Stomach (tissue), 9 donors: Measurements from ENCODE around the gene SLC35F4. TPM values are rescaled to one million over a fixed set of nuclear protein-coding genes. Genes with fewer than 3 reads are reported as not detected.

Experiments
- DNase-seq, 2 donors: peaks; one replicate each; pipeline versions ENCODE4 v3.0.0 to v3.0.0-alpha.2; 2013 to 2019
- H3K27ac ChIP-seq, 5 donors: fragments of 200-600 bp in 4 of 5; sonication (generic) in 4 of 5; one replicate each; pipeline ENCODE4 v1.5.1; 2013 to 2019; ENCODE audit warnings: mild to moderate bottlenecking in 1 of 5, moderate library complexity in 1 of 5
- H3K27me3 ChIP-seq, 3 donors: fragments of 200-600 bp; sonication (generic); one replicate each; pipeline ENCODE4 v1.5.1; 2017 to 2019; ENCODE audit warnings: mixed run types in 1 of 3
- H3K36me3 ChIP-seq, 4 donors: fragments of 200-600 bp; sonication (generic); 1 replicate in 3 of 4; 2 replicates in 1 of 4; pipeline ENCODE4 v1.5.1; 2016 to 2019
- H3K4me1 ChIP-seq, 4 donors: fragments of 200-600 bp; sonication (generic); one replicate each; pipeline ENCODE4 v1.5.1; 2016 to 2019
- H3K4me3 ChIP-seq, 4 donors: fragments of 200-600 bp; sonication (generic) in 3 of 4; one replicate each; pipeline ENCODE4 v1.5.1; 2016 to 2019; ENCODE audit warnings: mild to moderate bottlenecking in 1 of 4
- H3K9me3 ChIP-seq, 4 donors: fragments of 200-600 bp; sonication (generic); one replicate each; pipeline ENCODE4 v1.5.1; 2016 to 2019
- CTCF ChIP-seq, 7 experiments: fragments of 450-650 bp in 4 of 7; fragments of 200-600 bp in 3 of 7; sonication (generic) in 3 of 7; IDR thresholded peaks; one replicate each; pipeline ENCODE4 v1.5.1; 2016 to 2019; ENCODE audit warnings: antibody characterized with exemption in 7 of 7, control low read depth in 2 of 7, mild to moderate bottlenecking in 1 of 7
- EP300 ChIP-seq: sonication (generic); formaldehyde crosslinking; IDR thresholded peaks from one replicate; pipeline ENCODE4 v1.6.1; 2017; ENCODE audit warnings: antibody characterized with exemption
- POLR2A ChIP-seq, 4 donors: fragments of 450-650 bp; IDR thresholded peaks; one replicate each; pipeline ENCODE4 v1.6.1; 2016; ENCODE audit warnings: antibody characterized with exemption in 4 of 4, control low read depth in 2 of 4, mild to moderate bottlenecking in 1 of 4, moderate library complexity in 1 of 4
- POLR2AphosphoS5 ChIP-seq, 3 donors: sonication (generic); formaldehyde crosslinking; IDR thresholded peaks; one replicate each; pipeline ENCODE4 v1.6.1; 2016; ENCODE audit warnings: antibody characterized with exemption in 3 of 3
- WGBS, 5 donors: extraction: QIAGEN DNeasy Blood & Tissue Kit in 3 of 5; methylation state at CpG; one replicate each; pipeline versions ENCODE4 v1.1.5 to v1.1.7; 2013 to 2018; 5-methylcytosine and 5-hydroxymethylcytosine counted together
- intact Hi-C: fragments of 100-400 bp; cut with DNase I; formaldehyde crosslinking; loops from one replicate; pipeline ENCODE4 v1.15.1; 2023; ENCODE audit warnings: low total_unique reads
- polyA plus RNA-seq, 3 donors: library from polyadenylated mRNA; stranded (reverse); fragments of 200-250 nt; gene quantifications; one replicate each; pipeline ENCODE4 v1.2.3, GENCODE V29; 2013
- total RNA-seq, 5 donors: library from RNA; depleted of rRNA; stranded (reverse); fragments of >200 nt; gene quantifications; one replicate each; pipeline versions ENCODE4 v1.1.0 to v1.2.3, GENCODE V29; 2014 to 2016
- donor health status: healthy with polysubstance abuse.
- donor health status: Bipolar disorder and iron deficiency.
- donor health status: healthy.

SLC35F4 gene
- total and polyA plus RNA-seq, 8 donors = 0.19 TPM; not detected in 7

DNA sequence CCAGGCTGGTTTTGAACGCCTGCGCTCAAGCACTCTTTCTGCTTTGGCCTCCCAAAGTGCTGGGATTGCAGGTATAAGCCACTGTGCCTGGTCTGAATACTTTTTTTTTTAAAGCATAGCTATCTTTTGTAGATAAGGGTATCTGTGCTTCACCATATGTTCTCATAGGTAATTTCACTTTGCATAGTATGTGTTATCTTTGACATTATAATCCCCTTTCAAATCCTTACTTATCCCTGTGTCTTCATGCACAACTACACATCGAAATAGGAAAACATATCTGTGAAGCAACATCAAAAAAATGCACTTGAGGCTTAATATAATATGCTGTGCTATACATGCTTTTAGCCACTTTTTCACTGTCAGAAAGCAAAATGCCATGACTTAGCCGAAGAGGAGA, 94.1 kb downstream of the SLC35F4 start:
- Histone ChIP-seq H3K9me3 (peaks cover 0 to 14% (median 6%) of the 10 kb centered on the region in 4 donors), H3K4me3 (no peak overlapping the region), H3K27ac (no peak overlapping the region), H3K4me1 (no peaks in the 10 kb centered on the region), H3K36me3 (no peaks in the 10 kb centered on the region), H3K27me3 (no peaks in the 10 kb centered on the region)
- no peak for DNase-seq
- 78 to 93% (median 82%) methylated on average over 4 of the region's 4 CpGs for WGBS, 5 donors
- intact Hi-C loops = no loop called here
- no peak for TF ChIP-seq POLR2A (IDR thresholded peaks at IDR 0.05)
- no peak for TF ChIP-seq EP300
- no peak for TF ChIP-seq POLR2AphosphoS5 (IDR thresholded peaks at IDR 0.05)
- no peak for TF ChIP-seq CTCF (IDR thresholded peaks at IDR 0.05)

DNA sequence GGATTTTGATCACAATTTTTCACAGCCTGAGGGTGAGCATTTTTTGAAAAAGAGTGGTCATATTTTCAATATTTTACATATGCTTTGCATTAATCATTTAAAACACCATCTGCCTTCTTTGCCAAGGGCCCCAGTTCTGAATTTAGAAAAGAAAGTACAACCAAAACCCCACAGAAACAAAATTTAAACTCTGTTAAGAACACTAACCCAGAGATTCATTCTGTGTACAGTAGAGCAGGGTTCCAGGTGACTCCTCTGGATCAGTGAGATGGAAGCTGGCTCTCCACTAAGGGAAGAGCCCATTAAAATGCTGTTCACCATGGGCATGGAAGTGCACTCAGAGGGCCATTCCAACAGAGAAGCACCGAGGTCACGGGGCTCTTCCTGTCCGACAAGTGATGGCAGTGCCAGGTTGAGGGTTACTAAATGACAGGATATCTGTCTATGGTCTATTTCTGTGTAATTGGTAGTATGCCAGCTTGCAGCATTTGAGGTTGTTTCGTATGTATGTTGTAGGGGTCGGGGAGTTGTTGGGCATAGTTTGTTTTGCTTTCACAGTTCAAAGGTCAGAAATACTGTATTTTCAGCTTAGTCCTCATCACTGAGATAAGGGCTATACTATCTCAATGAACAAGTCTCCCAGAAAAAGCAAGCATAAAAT, 95.9 kb downstream of the SLC35F4 start:
- H3K9me3 ChIP-seq = peaks cover 0 to 6% (median 0%) of the 10 kb centered on the region in 4 donors
- H3K27ac ChIP-seq = no peak overlapping the region
- DNase-seq = no peak
- 66 to 76% (median 72%) methylated on average over 5 of the region's 5 CpGs for WGBS, 5 donors
- no peak overlapping the region for H3K4me3 ChIP-seq
- H3K36me3 ChIP-seq = no peaks in the 10 kb centered on the region
- H3K4me1 ChIP-seq = no peaks in the 10 kb centered on the region
- H3K27me3 ChIP-seq = no peaks in the 10 kb centered on the region
- intact Hi-C loops = no loop called here
- TF ChIP-seq CTCF (IDR thresholded peaks at IDR 0.05) = no peak

DNA sequence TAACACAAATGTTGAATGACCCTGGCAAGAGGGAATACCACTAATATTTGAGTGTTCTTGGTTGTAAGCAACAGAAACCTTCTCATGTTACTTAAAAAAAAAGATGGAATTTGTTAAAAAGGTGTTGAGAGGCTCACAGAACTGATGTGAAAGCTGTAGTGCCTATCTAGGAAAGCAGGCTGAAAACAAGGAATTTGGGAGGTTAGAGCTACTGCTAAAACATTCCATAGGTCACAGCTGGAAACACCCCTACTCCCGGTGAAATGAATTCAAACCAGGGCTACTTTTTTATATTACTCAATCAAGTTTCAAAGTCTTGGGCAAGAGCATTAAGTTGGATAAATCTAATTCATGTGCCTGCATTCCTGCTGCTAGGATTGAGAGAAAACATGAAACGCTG, 104.1 kb downstream of the SLC35F4 start:
- Histone ChIP-seq H3K27me3 (no peaks in the 10 kb centered on the region), H3K4me3 (no peak overlapping the region), H3K36me3 (no peaks in the 10 kb centered on the region), H3K27ac (no peak overlapping the region), H3K4me1 (no peaks in the 10 kb centered on the region), H3K9me3 (peaks cover 0 to 12% (median 2%) of the 10 kb centered on the region in 4 donors)
- no peak for DNase-seq
- intact Hi-C loops = no loop called here
- 40 to 71% (median 54%) methylated on average over 2 of the region's 2 CpGs for WGBS, 5 donors
- no peak for TF ChIP-seq POLR2A (IDR thresholded peaks at IDR 0.05)
- no peak for TF ChIP-seq CTCF (IDR thresholded peaks at IDR 0.05)
- no peak for TF ChIP-seq EP300
- no peak for TF ChIP-seq POLR2AphosphoS5 (IDR thresholded peaks at IDR 0.05)

- no peaks in the 10 kb centered on the region for H3K4me1 ChIP-seq
- TF ChIP-seq EP300 (no peak), POLR2A (IDR thresholded peaks at IDR 0.05) (no peak), CTCF (IDR thresholded peaks at IDR 0.05) (no peak), POLR2AphosphoS5 (IDR thresholded peaks at IDR 0.05) (no peak)
These were observed 105.0 kb downstream of the SLC35F4 start for GRCh38 chr14:57760896-57761295.

More at GRCh38 chr14:57760896-57761295, 105.0 kb downstream of the SLC35F4 start:
- WGBS, 5 donors = 81 to 90% (median 86%) methylated on average over 2 of the region's 2 CpGs
- H3K36me3 ChIP-seq = no peaks in the 10 kb centered on the region
- intact Hi-C loops = no loop called here
- H3K4me3 ChIP-seq = no peak overlapping the region
- no peaks in the 10 kb centered on the region for H3K27me3 ChIP-seq
- H3K9me3 ChIP-seq = peaks cover 0 to 12% (median 2%) of the 10 kb centered on the region in 4 donors
- no peak for DNase-seq
- no peak overlapping the region for H3K27ac ChIP-seq
